Kidney tubule cell (primary cell): ENCODE measurements around the gene GLS2.
"Not testable (repeated sequence)": the region's sequence is repeated elsewhere in the genome, so short reads cannot be mapped to it uniquely, and the experiment has no call there.

Source experiments
- DNase-seq: peaks from one replicate; pipeline ENCODE4 v3.0.0-alpha.2; 2018; ENCODE audit warnings: low spot score

GLS2 gene

GRCh38 chr12:56488041-56488955 lies at the start of gene GLS2:
Gene GLS2 (minus strand): TSS chr12:56488161. CDS start chr12:56488118, 43 bp downstream.
- DNase-seq, result peak; percentile 87

GRCh38 chr12:56537546-56537945 lies 49.6 kb upstream of the GLS2 start:
- no peak for DNase-seq

GRCh38 chr12:56530390-56531055 lies 42.6 kb upstream of the GLS2 start:
- no peak for DNase-seq

GRCh38 chr12:56529656-56530055 lies 41.7 kb upstream of the GLS2 start:
- no peak for DNase-seq

GRCh38 chr12:56528846-56529245 lies 40.9 kb upstream of the GLS2 start:
- no peak for DNase-seq

GRCh38 chr12:56522411-56523193 lies 34.6 kb upstream of the GLS2 start:
- peak; percentile 48 for DNase-seq

GRCh38 chr12:56521590-56522371 lies 33.8 kb upstream of the GLS2 start, which contains the start of gene RBMS2:
Gene RBMS2 (plus strand): TSS chr12:56521820. CDS start chr12:56522024, 204 bp downstream.
- peak; percentile 91 for DNase-seq

- no peak for DNase-seq
Observed at GRCh38 chr12:56521209-56521589, 33.2 kb upstream of the GLS2 start.

- no peak for DNase-seq
Observed at GRCh38 chr12:56520506-56520905, 32.5 kb upstream of the GLS2 start.

- DNase-seq, result no peak
Observed at GRCh38 chr12:56520048-56520447, 32.1 kb upstream of the GLS2 start.

- peak; percentile 90 for DNase-seq
Observed at GRCh38 chr12:56518570-56518969, 30.6 kb upstream of the GLS2 start.

- peak; percentile 87 for DNase-seq
Observed at GRCh38 chr12:56517854-56518253, 29.9 kb upstream of the GLS2 start.

- not testable (repeated sequence) for DNase-seq
Observed at GRCh38 chr12:56514014-56514318, 26.0 kb upstream of the GLS2 start.

- DNase-seq, result no peak
Observed at GRCh38 chr12:56510786-56511185, 22.8 kb upstream of the GLS2 start.

GRCh38 chr12:56499879-56500278 lies 11.9 kb upstream of the GLS2 start:
- not testable (repeated sequence) for DNase-seq

GRCh38 chr12:56499452-56499851 lies 11.5 kb upstream of the GLS2 start:
- not testable (repeated sequence) for DNase-seq

GRCh38 chr12:56498126-56498902 lies 10.4 kb upstream of the GLS2 start:
- DNase-seq, result not testable (repeated sequence)

- DNase-seq, result peak; percentile 27
Observed at GRCh38 chr12:56496704-56497103, 8.7 kb upstream of the GLS2 start.

- DNase-seq, result not testable (repeated sequence)
Observed at GRCh38 chr12:56494481-56494880, 6.5 kb upstream of the GLS2 start.

GRCh38 chr12:56494106-56494415 lies 6.1 kb upstream of the GLS2 start:
- DNase-seq, result not testable (repeated sequence)
